ENCODE data around the gene ZNF263. TPM values are rescaled to one million over a fixed set of nuclear protein-coding genes. Genes with fewer than 3 reads are reported as not detected.

Gene ZNF263
- polyA plus RNA-seq, 1 of the 3 experiments (the other 2 are of a cell fraction), result 13.7 TPM

DNA sequence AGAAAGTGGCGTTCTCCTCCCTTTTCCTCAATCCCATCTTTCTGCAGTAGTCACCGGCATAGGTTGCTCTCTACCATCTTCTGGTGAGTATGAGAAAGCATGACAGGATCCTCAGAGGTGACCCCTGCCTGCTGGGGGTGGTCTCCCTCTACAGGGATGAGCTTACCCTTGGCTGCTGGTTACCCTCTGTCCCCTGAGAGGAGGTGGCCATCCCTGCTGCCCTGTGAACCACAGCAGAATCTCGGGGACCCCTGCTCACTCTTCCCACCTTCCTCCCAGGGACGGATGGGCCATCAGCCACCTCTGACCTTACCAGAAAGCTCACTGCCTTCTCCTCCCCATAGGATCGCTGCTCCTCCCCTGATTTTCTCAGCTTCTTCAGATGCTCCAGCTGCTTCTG lies 34.7 kb upstream of the ZNF263 start:
- no peaks in the 10 kb centered on the region for H3K9me3 ChIP-seq
- peaks cover 48% of the 10 kb centered on the region for H3K27me3 ChIP-seq (ENCODE audit: insufficient read depth)
- H3K79me2 ChIP-seq (ENCODE audit: insufficient read depth), result no peaks in the 10 kb centered on the region
- no peak overlapping the region for H3K27ac ChIP-seq (ENCODE audit: low read depth in 2 of 2, low read length in 1 of 2)
- H3K9me2 ChIP-seq, result no peaks in the 10 kb centered on the region
- POLR2A ChIA-PET, result no interaction called here
- H3F3A ChIP-seq (replicated peaks; ENCODE audit: insufficient read depth), result no peaks in the 10 kb centered on the region
- no peaks in the 10 kb centered on the region for H3K36me3 ChIP-seq (replicated peaks in 1 of 2; ENCODE audit: control insufficient read depth in 1 of 2, insufficient read depth in 2 of 2, low read length in 1 of 2)
- no peak overlapping the region for H3K4me2 ChIP-seq
- H3K4me3 ChIP-seq (ENCODE audit: low read depth in 2 of 2, low read length in 1 of 2), result no peak overlapping the region
- no peak for TF ChIP-seq TEAD4 (IDR thresholded peaks at IDR 0.05; ENCODE audit: borderline replicate concordance, insufficient read depth)
- no peak for TF ChIP-seq RCOR1 (IDR thresholded peaks at IDR 0.05; ENCODE audit: low read length)
- no peak for TF ChIP-seq FOXM1 (IDR thresholded peaks at IDR 0.05; ENCODE audit: low read depth)
- TF ChIP-seq SIN3A (IDR thresholded peaks at IDR 0.05; ENCODE audit: borderline replicate concordance, low read depth, low read length), result no peak
- no peak for TF ChIP-seq SMC3 (IDR thresholded peaks at IDR 0.05; ENCODE audit: low read depth, low read length)
- TF ChIP-seq, protein P1, sequence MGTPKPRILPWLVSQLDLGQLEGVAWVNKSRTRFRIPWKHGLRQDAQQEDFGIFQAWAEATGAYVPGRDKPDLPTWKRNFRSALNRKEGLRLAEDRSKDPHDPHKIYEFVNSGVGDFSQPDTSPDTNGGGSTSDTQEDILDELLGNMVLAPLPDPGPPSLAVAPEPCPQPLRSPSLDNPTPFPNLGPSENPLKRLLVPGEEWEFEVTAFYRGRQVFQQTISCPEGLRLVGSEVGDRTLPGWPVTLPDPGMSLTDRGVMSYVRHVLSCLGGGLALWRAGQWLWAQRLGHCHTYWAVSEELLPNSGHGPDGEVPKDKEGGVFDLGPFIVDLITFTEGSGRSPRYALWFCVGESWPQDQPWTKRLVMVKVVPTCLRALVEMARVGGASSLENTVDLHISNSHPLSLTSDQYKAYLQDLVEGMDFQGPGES (IDR thresholded peaks at IDR 0.05; ENCODE audit: low read depth, low read length), result no peak
- TF ChIP-seq GABPA (IDR thresholded peaks at IDR 0.05; ENCODE audit: low read depth), result no peak
- no peak for TF ChIP-seq FOXJ3 (CRISPR knock-in tag; IDR thresholded peaks at IDR 0.05)
- TF ChIP-seq RAD21 (IDR thresholded peaks at IDR 0.05; ENCODE audit: low read length), result no peak
- TF ChIP-seq, protein P2, sequence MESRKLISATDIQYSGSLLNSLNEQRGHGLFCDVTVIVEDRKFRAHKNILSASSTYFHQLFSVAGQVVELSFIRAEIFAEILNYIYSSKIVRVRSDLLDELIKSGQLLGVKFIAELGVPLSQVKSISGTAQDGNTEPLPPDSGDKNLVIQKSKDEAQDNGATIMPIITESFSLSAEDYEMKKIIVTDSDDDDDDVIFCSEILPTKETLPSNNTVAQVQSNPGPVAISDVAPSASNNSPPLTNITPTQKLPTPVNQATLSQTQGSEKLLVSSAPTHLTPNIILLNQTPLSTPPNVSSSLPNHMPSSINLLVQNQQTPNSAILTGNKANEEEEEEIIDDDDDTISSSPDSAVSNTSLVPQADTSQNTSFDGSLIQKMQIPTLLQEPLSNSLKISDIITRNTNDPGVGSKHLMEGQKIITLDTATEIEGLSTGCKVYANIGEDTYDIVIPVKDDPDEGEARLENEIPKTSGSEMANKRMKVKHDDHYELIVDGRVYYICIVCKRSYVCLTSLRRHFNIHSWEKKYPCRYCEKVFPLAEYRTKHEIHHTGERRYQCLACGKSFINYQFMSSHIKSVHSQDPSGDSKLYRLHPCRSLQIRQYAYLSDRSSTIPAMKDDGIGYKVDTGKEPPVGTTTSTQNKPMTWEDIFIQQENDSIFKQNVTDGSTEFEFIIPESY (IDR thresholded peaks at IDR 0.05; ENCODE audit: borderline replicate concordance, low read depth), result no peak
- no peak for TF ChIP-seq CHD2 (IDR thresholded peaks at IDR 0.05; ENCODE audit: low read length, partially characterized antibody)
- no peak for TF ChIP-seq MEF2A (IDR thresholded peaks at IDR 0.05; ENCODE audit: borderline replicate concordance, low read depth)
- no peak for TF ChIP-seq JUND (IDR thresholded peaks at IDR 0.05)
- TF ChIP-seq, protein P3, sequence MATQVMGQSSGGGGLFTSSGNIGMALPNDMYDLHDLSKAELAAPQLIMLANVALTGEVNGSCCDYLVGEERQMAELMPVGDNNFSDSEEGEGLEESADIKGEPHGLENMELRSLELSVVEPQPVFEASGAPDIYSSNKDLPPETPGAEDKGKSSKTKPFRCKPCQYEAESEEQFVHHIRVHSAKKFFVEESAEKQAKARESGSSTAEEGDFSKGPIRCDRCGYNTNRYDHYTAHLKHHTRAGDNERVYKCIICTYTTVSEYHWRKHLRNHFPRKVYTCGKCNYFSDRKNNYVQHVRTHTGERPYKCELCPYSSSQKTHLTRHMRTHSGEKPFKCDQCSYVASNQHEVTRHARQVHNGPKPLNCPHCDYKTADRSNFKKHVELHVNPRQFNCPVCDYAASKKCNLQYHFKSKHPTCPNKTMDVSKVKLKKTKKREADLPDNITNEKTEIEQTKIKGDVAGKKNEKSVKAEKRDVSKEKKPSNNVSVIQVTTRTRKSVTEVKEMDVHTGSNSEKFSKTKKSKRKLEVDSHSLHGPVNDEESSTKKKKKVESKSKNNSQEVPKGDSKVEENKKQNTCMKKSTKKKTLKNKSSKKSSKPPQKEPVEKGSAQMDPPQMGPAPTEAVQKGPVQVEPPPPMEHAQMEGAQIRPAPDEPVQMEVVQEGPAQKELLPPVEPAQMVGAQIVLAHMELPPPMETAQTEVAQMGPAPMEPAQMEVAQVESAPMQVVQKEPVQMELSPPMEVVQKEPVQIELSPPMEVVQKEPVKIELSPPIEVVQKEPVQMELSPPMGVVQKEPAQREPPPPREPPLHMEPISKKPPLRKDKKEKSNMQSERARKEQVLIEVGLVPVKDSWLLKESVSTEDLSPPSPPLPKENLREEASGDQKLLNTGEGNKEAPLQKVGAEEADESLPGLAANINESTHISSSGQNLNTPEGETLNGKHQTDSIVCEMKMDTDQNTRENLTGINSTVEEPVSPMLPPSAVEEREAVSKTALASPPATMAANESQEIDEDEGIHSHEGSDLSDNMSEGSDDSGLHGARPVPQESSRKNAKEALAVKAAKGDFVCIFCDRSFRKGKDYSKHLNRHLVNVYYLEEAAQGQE (IDR thresholded peaks at IDR 0.05; ENCODE audit: low read depth, low read length), result no peak
- H3K9ac ChIP-seq, result no peak overlapping the region
- WGBS (ENCODE audit: low lambda C conversion rate), result 25% methylated on average over 5 of the region's 5 CpGs
- CTCF ChIA-PET, result no interaction called here
- no peaks in the 10 kb centered on the region for H3K4me1 ChIP-seq (ENCODE audit: control insufficient read depth in 1 of 2, insufficient read depth in 2 of 2, low read depth in 1 of 2, low read length in 1 of 2)
- H2AFZ ChIP-seq (ENCODE audit: low read depth), result no peak overlapping the region
- DNase-seq, result no peak
- no peaks in the 10 kb centered on the region for H4K20me1 ChIP-seq (ENCODE audit: insufficient read depth)

Data from SK-N-SH (cell line).